Measurements from ENCODE around the gene RPS28. TPM values are rescaled to one million over a fixed set of nuclear protein-coding genes. Genes with fewer than 3 reads are reported as not detected.
A peak's percentile ranks its signal among the peaks of the same experiment; 100 is the strongest.

The RPS28 gene
- polyA plus RNA-seq, 3 donors: 410 to 683 (median 537) TPM

- peak; percentile 93 for DNase-seq
These were observed 46.2 kb downstream of the RPS28 start for GRCh38 chr19:8367327-8368001.

- DNase-seq: no peak
These were observed 49.1 kb downstream of the RPS28 start for GRCh38 chr19:8370176-8371010.

GRCh38 chr19:8371011-8371804, 49.9 kb downstream of the RPS28 start:
- no peak for DNase-seq

Other genes starting within 250 kb of the RPS28 start
- 10 to 100 TPM; 32.8 to 67.2 (median 38.5) TPM for gene FBN3, start 171.9 kb upstream of the RPS28 start, polyA plus RNA-seq (ENCODE audit: insufficient read length in 3 of 3)
- gene CERS4, start 112.1 kb upstream of the RPS28 start, polyA plus RNA-seq (ENCODE audit: insufficient read length in 3 of 3): 10 to 100 TPM; 46.6 to 53.4 (median 51.2) TPM
- gene CD320, start 13.1 kb upstream of the RPS28 start, polyA plus RNA-seq (ENCODE audit: insufficient read length in 3 of 3): 10 to 100 TPM; 42.6 to 48.9 (median 42.6) TPM
- 10 to 100 TPM; 49.8 to 71.0 (median 55.4) TPM for gene NDUFA7, start 121 bp upstream of the RPS28 start, polyA plus RNA-seq (ENCODE audit: insufficient read length in 3 of 3)
- 10 to 100 TPM; 10.8 to 15.5 (median 14.3) TPM for gene KANK3, start 21.8 kb downstream of the RPS28 start, polyA plus RNA-seq (ENCODE audit: insufficient read length in 3 of 3)
- gene ANGPTL4, start 42.7 kb downstream of the RPS28 start, polyA plus RNA-seq (ENCODE audit: insufficient read length in 3 of 3): 1 to 10 TPM; 2.7 to 3.7 (median 3.6) TPM
- 100 to 1,000 TPM; 161 to 180 (median 175) TPM for gene RAB11B, start 68.9 kb downstream of the RPS28 start, polyA plus RNA-seq (ENCODE audit: insufficient read length in 3 of 3)
- gene MARCHF2, start 91.8 kb downstream of the RPS28 start, polyA plus RNA-seq (ENCODE audit: insufficient read length in 3 of 3): 10 to 100 TPM; 16.4 to 19.3 (median 16.6) TPM
- 100 to 1,000 TPM; 348 to 405 (median 377) TPM for gene HNRNPM, start 123.5 kb downstream of the RPS28 start, polyA plus RNA-seq (ENCODE audit: insufficient read length in 3 of 3)
- 1 to 10 TPM; 1.0 to 3.1 (median 2.7) TPM for gene PRAM1, start 181.1 kb downstream of the RPS28 start, polyA plus RNA-seq (ENCODE audit: insufficient read length in 3 of 3)
- gene ZNF414, start 192.7 kb downstream of the RPS28 start, polyA plus RNA-seq (ENCODE audit: insufficient read length in 3 of 3): 10 to 100 TPM; 25.4 to 28.6 (median 26.9) TPM